ENCODE measurements around the gene MANSC1.
"Not testable (repeated sequence)": the region's sequence is repeated elsewhere in the genome, so short reads cannot be mapped to it uniquely, and the experiment has no call there.

MANSC1 gene

DNA sequence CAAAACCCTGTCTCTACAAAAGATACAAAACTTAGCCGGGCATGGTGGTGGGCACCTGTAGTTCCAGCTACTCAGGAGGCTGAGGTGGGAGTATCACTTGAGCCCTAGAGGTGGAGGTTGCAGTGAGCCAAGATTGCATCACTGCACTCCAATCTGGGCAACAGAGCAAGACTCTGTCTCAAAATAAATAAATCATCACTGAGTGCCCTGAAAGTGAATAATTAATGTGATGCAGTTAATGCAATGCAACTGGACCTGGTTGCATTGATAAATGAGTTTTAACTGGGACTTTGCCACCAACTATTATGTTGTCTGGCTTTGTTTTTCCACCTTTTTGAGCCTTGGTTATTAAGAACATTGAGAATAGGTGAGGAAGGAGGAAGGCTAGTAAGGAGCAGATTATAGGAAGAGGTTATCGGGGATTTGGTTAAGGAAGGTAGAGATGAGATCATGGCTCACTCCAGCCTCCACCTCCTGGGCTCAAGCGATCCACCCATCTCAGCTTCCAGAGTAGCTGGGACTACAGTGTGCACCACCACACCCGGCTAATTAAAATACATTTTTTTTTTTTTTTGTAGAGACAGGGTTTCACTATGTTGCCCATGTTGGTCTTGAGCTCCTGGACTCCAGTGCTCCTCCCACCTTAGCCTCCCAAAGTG lies 14.9 kb upstream of the MANSC1 start:
- no peak for DNase-seq

GRCh38 chr12:12358528-12358927 lies 8.5 kb upstream of the MANSC1 start:
- no peak for DNase-seq

DNA sequence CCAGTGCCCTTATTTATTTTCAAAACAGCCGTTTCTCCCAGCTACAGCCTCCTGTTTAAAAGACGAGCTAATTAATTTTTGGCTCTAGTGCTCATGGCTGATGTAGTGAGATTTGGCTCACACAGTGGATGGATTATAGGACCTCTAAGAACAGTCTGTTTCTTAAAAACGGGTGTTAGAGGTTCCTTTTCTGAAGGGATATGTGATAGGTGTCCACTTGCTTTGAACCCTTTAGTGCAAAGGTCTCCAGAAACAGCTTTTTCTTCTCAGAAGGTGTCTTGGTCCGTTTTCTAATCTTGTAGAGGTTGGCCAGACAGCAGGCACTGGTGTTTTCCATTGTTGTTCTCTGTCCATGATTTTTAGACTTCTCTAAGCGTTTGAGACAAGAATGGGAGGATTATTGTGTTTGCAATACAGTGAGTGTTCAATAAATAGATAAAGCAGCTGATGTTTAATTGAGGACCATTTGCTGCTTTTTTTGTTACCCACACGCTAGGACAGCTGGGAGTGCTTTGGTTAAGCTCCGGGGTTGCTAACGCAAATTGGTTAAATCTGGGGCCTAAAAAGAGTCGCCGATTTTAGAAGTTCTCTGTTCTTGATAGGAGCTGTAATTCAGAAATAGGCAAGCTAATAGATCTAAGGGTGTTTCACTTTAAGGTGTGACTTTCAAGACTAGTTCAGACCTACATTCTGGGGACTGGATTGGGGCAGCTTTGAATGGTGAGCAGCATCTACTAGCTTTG lies 7.8 kb upstream of the MANSC1 start:
- DNase-seq, result peak; percentile 22

DNA sequence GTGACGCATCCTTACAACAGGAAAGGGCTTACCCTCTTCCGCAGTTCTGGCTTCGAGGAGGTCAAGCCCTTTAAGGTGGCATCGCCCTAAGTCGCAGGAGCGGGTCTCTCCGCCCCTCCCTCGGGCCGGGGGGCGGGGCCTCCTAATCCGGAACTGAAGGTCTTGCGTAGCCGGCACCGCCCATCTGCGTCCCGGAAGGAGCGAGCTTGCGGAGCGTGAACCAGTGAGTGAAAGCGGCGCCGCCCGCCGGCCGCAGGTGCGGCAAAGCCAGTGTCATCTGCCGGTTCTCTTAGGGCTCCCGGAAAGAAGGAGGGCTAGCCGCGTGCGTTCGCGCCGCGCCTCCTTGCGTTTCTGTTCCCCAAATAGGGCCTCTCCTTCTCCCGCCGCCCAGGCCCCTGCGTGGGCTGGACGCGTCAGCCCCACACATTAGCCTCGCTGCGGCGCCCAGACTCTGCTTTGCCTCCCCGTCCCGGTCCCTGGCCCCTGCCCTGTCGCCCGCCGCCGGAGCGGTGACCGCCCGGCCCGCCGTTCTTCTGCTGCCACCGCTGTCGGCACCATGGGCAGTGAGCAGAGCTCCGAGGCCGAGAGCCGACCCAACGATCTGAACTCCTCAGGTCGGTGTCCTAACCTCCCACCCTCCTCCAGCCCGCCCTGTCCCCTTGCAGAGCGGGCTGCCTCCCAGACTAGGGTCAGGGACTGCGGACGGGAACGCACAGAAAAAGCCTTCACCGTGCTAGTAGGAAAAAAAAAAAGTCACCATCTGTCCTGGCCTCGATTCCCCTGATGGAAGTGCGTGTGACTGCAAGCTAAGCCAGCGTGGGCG lies 7.1 kb upstream of the MANSC1 start, which contains the start of gene BORCS5:
TSS of gene BORCS5 (plus strand) at position 183 of the 823 bp plus-strand sequence. CDS start at position 557, 374 bp downstream.
- peak; percentile 89 for DNase-seq

GRCh38 chr12:12356467-12356895 lies 6.4 kb upstream of the MANSC1 start:
- no peak for DNase-seq

DNA sequence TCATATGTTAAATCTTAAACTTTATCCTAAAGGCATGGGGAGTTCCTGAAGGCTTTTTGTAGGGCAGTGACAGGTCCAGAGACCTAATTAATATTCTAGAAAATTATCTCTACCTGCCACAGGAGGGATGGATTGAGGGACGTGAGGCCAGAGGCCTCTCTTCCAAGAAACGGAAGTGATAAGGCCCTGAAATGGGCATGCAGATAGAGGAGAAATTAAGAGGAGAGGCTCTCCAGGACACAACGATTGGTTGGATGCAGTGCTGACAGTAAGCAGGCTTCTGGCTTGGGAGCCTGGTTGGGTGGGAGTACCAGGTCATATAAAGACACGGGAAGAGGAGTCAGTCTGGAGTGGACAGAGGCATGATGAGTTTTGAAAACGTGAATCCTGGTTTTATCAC lies 3.8 kb upstream of the MANSC1 start:
- no peak for DNase-seq

GRCh38 chr12:12353276-12353675 lies 3.2 kb upstream of the MANSC1 start:
- no peak for DNase-seq

GRCh38 chr12:12351468-12352185 lies 1.6 kb upstream of the MANSC1 start:
- DNase-seq, result not testable (repeated sequence)

DNA sequence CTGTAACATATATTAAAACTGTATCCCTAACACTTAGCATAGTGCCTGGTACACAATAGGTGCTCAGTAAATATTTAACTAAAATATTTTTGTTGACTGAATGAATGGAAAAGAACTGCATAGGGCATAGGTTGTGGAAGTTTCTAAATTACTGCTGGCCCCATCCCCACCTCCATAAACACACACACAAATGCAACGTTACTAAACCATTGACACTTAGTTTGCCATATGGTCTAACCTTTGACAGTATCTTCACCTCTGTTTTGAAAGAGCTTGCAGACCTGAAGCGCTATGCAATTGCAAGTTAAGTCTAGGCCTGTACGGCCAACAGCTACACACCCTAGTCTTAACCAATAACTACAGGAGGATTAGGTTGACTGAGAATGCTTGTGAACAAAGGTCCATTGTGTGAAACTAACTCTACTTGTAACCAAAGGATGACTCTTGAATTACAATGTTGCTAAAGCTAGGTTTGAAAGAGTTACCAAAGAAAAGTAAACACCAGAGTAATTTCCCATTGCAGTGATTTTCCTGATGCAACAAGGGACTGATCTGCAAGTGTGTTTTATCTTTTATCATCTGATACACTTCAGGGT lies 924 bp upstream of the MANSC1 start:
- peak; percentile 59 for DNase-seq

GRCh38 chr12:12338527-12339168 lies 11.4 kb downstream of the MANSC1 start:
- no peak for DNase-seq

DNA sequence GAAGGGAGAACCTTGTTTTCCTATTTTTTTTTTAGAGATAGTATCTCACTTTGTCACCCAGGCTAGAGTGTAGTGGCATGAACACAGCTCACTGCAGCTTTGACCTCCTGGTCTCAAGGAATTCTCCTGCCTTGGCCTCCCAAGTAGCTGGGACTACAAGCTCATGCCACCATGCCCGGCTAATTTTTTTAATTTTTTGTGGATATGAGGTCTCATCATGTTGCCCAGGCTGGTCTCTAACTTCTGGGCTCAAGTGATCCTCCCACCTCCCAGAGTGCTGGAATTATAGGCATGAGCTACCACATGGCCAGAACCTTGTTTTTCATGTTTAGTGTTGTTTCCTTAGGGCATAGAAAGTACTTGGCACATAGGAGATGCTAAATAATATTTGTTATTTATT lies 13.5 kb downstream of the MANSC1 start:
- DNase-seq, result no peak

DNA sequence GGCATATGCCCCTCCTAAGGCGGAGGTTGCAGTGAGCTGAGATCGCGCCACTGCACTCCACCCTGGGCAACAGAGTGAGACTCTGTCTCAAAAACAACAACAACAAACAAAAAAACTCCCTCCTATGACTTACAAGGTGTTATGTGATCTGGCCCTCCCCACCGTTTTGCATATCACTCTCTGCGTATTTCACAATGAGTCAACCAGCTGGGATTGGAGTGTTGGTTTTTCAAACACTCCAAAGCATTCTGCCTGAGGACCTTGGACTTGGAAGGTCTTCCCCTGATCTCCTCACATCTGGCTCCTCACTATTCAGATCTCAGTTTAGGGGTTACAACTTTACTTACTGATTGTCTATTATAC lies 14.0 kb downstream of the MANSC1 start:
- no peak for DNase-seq

DNA sequence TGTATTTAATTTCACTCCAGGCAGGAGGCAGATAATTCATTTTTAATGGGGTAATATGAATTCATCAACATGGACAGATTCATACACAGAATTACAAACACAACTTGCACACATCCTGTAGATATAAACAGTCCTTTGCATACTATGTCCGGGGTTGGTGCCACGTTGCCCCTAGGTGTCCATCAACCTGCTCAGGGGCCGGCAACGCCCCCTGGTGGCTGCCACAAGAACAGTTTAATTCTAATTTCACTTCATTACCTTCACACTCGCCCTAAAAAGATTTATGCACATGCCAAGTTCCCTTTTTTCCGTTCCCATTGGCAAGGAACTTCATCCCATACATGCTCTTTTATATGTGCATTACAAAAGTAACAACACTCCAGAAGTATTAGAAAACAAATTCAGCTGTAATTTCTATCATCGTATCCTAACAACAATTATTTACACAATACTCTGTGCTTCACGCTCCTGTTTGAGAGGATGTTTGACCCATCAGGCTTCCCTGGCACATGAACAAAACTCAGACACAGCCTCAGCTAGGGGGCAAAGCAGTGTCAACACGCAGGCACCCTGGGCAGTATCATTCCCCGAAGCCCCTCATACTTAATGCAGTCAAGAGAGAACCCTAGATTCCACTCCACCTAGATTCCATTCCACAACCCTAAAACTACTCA lies 15.5 kb downstream of the MANSC1 start:
- DNase-seq, result peak; percentile 37

DNA sequence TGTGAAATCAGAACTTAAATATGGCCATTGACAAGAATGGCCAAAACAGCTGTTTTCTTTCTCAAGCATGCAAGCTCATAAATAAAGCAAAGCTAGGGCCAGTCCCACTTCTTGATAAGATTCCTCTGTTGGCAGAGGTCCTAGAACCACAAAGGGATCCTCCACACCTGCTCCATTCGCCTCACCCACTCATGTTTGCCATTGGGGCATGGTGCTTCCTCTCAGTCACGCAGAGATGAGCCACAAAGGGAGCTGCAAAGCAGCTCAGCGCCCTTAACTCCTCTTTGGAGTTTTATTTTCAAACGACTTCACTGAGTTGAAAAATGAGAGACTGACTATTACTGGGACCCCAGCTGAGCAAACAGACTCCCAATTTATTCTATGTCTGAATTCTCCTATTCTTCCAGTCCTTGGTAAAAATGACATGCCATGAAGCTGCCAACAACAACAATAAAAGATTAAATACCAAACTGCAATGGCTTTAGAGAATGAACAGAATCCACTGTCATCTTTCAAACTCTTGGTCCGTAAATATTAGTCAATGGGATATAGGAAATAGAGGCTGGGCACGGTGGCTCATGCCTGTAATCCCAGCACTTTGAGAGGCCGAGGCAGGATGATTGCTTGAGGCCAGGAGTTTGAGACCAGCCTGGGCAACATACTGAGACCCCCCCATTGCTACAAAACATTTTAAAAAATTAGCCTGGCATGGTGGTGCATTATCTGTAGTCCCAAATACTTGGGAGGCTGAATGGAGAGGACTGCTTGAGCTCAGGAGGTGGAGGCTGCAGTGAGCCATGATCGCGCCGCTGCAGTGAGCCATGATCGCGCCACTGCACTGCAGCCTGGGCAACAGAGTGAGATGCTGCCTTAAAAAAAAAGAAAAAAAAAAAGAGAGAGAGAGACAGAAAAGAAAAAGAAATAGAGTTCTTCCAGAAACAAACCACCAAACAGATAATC lies 16.4 kb downstream of the MANSC1 start:
- DNase-seq, result peak; percentile 90

- no peak for DNase-seq
Measured at GRCh38 chr12:12331896-12332295, 18.1 kb downstream of the MANSC1 start.

- no peak for DNase-seq
Measured at GRCh38 chr12:12331244-12331771, 18.7 kb downstream of the MANSC1 start.

DNA sequence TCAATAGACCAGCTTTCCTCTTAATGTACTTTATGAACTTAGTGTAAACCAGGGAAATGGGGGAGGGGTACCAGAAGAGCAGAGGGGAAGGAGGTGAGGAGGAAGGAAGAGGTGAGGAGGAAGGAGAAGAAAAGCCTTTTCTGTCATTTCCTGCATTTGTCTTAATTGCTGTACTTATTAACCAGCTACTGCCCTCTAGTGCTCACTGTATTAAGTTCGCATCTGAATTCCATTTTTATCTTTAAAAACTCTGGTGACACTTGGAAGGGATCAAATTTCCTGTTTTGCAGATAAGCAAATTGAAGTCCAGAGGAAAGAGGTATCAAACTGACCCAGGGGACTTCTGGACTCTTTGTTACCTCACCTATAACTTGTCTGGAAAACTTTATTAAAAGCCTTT lies 22.2 kb downstream of the MANSC1 start:
- DNase-seq, result peak; percentile 43

GRCh38 chr12:12326262-12326661 lies 23.8 kb downstream of the MANSC1 start:
- DNase-seq, result no peak

GRCh38 chr12:12323591-12323990 lies 26.5 kb downstream of the MANSC1 start:
- DNase-seq, result peak; percentile 85

DNA sequence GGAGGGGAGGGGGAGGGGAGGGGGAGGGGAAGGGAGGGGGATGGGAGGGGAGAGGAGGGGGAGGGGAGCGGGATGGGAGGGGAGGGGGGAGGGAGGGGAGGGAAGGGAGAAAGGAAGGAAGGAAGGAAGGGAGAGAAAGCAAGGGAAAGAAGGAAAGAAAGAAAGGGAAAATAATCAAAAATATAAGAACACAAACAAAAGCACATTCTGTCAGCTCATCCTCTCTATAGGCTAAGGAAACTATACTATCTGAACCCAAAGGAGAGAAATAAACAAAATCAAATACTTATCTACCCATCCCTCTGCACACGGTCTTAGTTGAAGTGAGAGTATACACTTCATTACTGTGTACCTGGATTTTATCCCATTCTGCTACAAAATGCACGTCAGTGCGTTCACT lies 26.9 kb downstream of the MANSC1 start:
- no peak for DNase-seq
